SH-SY5Y (cell line): Measurements from ENCODE around the gene COX5A.

ENCODE experiments used
- GATA2 ChIP-seq: IDR thresholded peaks from 2 replicates; pipeline ENCODE4 v1.6.1; 2011; ENCODE audit warnings: mild to moderate bottlenecking, low read depth, low read length
- GATA3 ChIP-seq: IDR thresholded peaks from 2 replicates; pipeline ENCODE4 v1.6.1; 2011; ENCODE audit warnings: low read depth, mild to moderate bottlenecking, low read length, moderate library complexity

Gene COX5A

DNA sequence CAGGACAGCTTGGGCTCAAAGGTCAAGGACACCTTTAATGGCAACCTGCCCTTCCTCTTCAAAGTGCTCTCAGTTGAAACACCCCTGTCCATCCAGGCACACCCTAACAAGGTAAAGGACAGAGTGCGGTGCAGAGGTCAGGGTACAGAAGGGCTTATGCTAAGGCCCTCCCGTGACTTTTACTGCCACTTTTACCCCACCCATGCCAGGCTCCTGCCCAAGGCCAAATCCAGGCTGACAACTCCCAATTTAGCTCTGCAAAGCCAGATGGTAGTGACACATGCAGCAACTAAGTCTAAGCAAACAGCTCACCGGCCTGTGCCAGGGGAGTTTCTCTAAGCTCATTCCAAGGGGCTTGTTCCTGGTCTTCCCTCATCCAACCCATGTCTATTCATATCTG, 46.4 kb downstream of the COX5A start:
- no peak for TF ChIP-seq GATA2
- no peak for TF ChIP-seq GATA3

DNA sequence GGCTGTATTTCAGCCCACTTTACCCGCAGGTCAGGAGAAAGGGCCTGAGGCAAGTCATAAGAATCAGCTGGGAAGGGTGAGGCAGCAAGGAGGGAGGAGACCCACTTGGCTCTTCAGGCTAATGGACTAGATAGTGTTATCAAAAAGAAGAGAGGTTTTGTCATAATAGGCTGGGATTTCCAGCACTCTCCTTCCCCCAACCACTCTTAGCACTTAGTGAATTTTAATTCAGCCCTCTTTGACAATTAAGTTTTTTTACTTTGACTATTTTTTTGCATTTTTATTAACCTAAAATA, 47.3 kb downstream of the COX5A start:
- TF ChIP-seq GATA2 (no peak), GATA3 (no peak)

DNA sequence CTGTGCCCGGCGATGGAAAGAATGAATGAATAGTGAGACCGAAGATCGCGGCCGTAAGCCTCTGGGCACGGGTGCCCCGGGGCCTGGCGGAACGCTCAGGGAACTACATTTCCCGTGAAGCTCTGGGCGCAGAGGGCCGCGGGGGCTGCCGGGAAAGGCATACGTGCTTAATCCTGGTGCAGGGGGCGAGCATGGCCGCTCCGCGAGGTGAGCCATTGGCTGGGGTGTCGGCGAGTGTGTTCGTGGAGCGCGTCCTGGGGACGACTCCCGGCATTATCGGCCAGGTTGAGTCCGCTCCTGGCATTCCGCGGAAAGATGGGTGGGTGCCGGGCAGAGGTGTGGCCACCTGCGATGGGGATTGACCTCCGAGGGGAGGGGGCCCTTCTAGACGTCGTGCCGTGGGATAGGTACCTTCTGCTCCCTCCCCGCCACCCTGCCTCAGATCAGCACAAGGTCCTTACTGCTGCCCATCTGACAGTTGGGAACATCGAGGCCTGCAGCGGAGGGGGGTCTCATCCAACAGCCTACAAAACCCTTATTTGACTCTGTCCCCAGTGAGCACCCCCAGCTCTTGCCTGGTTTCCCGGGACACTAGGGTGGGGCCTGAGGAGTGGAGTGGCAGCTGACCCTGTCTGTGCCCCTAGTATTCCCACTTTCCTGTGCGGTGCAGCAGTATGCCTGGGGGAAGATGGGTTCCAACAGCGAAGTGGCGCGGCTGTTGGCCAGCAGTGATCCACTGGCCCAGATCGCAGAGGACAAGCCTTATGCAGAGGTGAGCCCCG, 47.8 kb downstream of the COX5A start, which contains the start of gene MPI:
TSS of gene MPI (plus strand) at position 160 of the 782 bp plus-strand sequence. CDS start at position 192, 32 bp downstream.
- TF ChIP-seq GATA3, result no peak
- TF ChIP-seq GATA2, result no peak

DNA sequence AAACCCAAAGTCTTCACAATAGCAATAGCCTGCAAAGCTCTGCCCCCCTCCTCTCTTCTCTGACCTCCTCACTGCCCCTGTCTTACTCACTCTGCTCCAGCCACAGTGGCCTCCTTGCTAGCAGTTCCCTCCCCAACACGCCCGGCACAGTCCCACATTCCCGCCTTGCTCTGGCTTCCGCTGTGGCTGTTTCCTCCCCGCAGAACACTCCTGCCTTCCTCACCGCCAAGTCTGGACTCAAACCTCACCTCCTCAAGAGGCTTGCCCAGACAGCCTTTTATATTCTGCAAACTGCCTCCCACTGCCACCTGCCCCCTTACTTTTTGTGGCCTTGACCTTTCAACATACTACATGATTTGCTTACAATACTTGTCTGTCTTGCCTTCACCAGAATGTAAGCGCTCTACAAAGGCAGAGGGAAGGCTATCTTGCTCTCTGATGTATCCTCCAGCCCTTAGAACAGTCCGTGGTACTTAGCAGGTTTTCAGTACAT, 48.4 kb downstream of the COX5A start:
- no peak for TF ChIP-seq GATA2
- TF ChIP-seq GATA3, result no peak

- TF ChIP-seq GATA2 (no peak), GATA3 (no peak)
Measured at GRCh38 chr15:74888716-74889115, 49.2 kb downstream of the COX5A start.

DNA sequence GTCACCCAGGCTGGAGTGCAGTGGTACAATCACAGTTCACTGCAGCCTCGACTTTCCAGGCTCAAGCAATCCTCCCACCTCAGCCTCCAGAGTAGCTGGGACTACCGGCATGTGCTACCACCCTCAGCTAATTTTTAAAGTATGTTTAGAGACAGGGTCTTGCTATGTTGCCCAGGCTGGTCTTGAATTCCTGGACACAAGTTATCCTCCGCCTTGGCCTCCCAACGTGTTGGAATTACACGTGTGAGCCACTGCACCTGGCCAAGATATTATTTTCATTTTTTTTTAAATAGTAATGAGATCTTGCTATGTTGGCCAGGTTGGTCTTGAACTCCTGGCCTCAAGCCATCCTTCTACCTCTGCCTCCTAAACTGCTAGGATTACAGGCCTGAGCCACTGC, 52.4 kb downstream of the COX5A start:
- TF ChIP-seq GATA2 (no peak), GATA3 (no peak)

DNA sequence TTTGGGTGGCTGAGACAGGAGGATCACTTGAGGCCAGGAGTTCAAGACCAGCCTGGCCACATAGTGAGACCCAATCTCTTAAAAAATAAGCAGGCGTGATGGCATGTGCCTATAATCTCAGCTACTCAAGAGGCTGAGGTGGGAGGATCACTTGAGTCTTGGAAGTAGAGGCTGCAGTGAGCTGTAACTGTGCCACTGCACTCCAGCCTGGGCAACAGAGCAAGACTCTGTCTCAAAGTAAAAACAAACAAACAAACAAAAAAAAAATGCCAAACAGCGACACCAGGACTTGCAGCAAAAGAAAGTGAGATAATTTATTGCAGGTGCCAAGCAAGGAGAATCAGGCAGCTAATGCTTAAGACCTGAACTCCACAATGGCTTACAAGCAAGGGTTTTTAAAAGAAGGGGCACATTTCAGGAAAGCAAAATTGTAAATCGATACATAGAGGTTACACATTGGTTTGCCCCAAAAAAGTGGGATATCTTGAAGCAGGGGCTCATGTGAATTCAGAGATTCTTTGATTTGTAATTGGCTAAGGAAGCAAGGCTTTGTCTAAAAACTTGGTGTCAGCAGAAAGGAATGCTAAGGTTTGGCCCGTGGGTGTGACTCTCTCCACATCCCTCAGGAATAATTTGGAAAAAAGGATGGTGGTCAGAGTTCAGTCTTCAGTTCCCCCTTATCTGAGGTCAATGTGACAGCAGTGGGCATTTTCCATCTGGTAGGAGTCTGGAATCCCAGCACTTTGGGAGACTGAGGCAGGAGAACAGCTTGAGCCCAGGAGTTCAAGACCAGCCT, 53.2 kb downstream of the COX5A start:
- TF ChIP-seq GATA3, result no peak
- TF ChIP-seq GATA2, result no peak

DNA sequence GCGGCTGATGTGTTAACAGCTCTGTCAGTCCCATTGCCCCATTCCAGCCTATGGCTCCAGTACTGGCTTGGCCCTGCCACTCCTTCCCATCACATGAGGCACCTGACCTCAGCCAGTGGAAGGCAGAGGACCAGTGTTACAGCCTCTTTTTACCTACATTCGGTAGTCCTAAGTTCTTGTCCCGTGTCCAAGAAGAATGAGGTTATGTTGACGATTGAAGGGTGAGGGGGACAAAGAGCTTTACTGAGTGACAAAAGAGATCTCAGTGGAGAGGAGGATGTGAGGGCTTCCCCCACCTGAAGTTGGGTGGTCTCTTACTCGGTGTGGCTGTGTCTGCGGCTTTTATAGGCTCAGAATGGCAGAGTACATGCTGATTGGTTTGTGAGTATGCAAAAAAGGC, 55.3 kb downstream of the COX5A start:
- TF ChIP-seq GATA3 (no peak), GATA2 (no peak)

DNA sequence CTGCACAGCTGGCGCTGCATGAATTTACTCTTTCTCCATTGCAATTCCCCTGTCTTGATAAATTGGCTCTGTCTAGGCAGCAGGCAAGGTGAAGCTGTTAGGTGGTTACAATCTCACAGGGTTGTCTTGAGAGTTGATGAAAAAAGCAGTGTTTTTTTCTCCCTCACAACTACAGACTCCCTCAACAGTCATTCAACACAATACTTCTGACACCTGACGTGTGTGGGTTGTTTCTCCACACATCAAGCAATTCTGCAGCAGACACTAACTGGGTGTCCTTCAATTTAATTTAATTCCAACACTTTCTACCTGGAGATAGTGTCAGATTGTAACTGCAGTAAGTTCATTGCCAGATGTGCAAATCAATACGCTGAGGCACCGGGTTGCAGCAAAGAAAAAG, 59.6 kb downstream of the COX5A start:
- no peak for TF ChIP-seq GATA2
- TF ChIP-seq GATA3, result no peak

DNA sequence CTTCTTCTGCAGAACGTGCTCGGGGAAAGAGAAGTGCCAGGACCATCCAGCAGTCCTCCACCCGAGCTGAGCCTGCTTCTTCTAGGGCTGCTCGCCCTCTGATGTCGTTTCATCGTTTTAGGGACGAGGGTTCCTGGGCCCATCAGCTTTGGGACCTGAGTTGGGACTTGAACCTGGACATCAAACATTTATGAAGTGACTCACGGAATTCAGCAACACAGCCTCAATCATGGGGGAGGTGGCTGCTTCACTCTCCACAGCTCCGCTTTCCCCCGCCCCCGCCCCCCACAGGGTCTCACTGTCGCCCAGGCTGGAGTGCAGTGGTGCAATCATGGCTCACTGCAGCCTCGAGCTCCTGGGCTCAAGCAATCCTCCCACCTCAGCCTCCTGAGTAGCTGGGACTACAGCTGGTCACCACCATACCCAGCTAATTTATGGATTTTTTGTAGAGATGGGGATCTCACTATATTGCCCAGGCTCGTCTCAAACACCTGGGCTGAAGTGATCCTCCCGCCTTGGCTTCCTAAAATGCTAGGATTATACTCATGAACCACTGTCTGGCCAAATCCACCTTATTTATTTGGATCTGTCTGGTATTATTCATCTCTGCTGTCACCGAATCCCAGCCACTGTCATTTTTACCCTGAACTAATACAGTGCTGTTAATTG, 64.0 kb downstream of the COX5A start:
- no peak for TF ChIP-seq GATA2

DNA sequence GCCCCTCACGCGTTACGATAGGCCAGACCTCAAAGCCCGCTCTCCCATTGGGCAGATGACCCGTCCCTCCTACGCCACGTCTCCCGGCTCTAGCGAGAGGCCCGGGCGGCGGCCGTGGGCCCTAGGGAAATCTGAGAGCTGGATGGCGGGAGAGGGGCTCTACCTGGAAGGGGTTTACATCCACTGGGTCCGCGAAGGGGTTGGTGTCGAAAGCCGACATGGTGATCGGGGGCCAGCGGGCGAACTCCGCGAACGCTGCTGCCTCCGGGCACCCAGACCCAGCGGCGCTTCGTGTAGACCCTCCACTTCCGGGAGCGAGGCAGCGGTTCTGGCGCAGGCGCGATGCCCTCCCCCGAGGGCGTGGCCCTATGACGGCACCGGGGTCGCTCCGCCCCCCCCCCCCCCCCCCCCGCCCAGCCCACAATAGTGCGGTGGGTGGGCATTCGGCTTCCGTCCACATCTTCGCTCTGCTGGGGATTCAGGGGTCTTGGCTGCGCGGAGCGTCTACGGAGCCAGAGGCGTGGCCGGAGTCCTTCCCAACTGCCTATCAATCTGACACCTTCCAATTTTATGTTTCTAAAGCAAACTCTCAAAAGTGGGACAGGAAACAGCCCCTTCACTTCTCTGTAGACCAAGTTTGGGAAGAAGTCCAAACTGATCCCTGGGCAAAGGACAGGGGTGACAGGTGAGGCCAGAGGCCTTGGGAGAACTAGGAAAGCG, 64.7 kb downstream of the COX5A start, which contains the start of gene SCAMP2:
TSS of gene SCAMP2 (minus strand) at position 330 of the 720 bp plus-strand sequence. CDS start at position 220, 110 bp downstream.
- no peak for TF ChIP-seq GATA2
- no peak for TF ChIP-seq GATA3

- TF ChIP-seq GATA3 (no peak), GATA2 (no peak)
Measured at GRCh38 chr15:74872702-74873035, 65.2 kb downstream of the COX5A start.

DNA sequence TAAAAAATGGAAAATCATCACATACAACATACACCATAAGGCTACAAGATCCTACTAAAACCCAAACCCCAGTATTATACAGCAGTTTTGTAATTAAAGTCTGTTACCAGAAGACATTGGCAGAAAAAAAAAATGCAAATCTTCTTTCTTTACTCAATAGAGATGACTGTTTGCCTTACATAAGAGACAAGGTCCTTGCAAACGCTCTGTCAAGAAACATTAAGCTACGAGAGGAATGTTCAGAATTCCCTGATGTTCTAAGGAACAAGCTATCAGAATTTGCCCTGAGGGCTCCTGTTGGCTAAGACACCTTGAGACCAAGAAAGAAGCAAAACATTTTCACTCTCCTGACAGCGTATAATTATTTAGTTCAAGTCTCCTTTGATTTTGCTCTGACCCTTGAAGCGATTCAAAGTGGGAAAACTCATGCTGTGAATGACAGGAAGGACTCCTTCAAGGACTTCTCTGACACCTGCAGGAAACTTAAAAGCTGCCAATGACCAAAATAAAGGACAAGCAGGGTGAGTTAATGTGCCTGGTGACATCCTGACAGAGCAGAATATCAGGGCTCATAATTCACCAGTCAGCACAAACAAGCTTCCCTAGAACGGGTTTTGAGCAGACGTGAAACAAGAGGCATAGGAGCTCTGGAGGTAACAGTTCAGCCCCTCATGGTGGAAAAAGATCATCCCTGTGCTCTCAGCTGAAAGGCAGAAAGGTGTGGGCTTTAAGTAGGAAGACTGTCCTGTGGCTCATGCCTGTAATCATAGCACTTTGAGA, 67.2 kb downstream of the COX5A start:
- TF ChIP-seq GATA3, result no peak
- no peak for TF ChIP-seq GATA2
